Measurements from ENCODE around the gene PARP2.
"Not testable (repeated sequence)": the region's sequence is repeated elsewhere in the genome, so short reads cannot be mapped to it uniquely, and the experiment has no call there.

Gene PARP2

GRCh38 chr14:20346713-20347112 is 3.3 kb downstream of the PARP2 start:
- no peak for DNase-seq (ENCODE audit: low spot score)

GRCh38 chr14:20347747-20348146 is 4.3 kb downstream of the PARP2 start:
- no peak for DNase-seq (ENCODE audit: low spot score)

- DNase-seq (ENCODE audit: low spot score), result no peak
Observed at GRCh38 chr14:20350282-20350681, 6.8 kb downstream of the PARP2 start.

GRCh38 chr14:20350860-20351259 is 7.4 kb downstream of the PARP2 start:
- DNase-seq (ENCODE audit: low spot score), result no peak

GRCh38 chr14:20356422-20356821 is 13.0 kb downstream of the PARP2 start:
- no peak for DNase-seq (ENCODE audit: low spot score)

GRCh38 chr14:20358474-20358873 is 15.0 kb downstream of the PARP2 start:
- DNase-seq (ENCODE audit: low spot score), result not testable (repeated sequence)

GRCh38 chr14:20365928-20366327 is 22.5 kb downstream of the PARP2 start:
- DNase-seq (ENCODE audit: low spot score), result no peak

- no peak for DNase-seq (ENCODE audit: low spot score)
Observed at GRCh38 chr14:20372796-20373195, 29.4 kb downstream of the PARP2 start.

- DNase-seq (ENCODE audit: low spot score), result no peak
Observed at GRCh38 chr14:20375471-20375870, 32.0 kb downstream of the PARP2 start.

- DNase-seq (ENCODE audit: low spot score), result peak; percentile 78
Observed at GRCh38 chr14:20376071-20376588, 32.7 kb downstream of the PARP2 start.

GRCh38 chr14:20377171-20377570 is 33.7 kb downstream of the PARP2 start:
- no peak for DNase-seq (ENCODE audit: low spot score)

- DNase-seq (ENCODE audit: low spot score), result no peak
Observed at GRCh38 chr14:20379743-20380142, 36.3 kb downstream of the PARP2 start.

- no peak for DNase-seq (ENCODE audit: low spot score)
Observed at GRCh38 chr14:20380681-20381080, 37.2 kb downstream of the PARP2 start.

GRCh38 chr14:20381341-20381740 is 37.9 kb downstream of the PARP2 start:
- DNase-seq (ENCODE audit: low spot score), result no peak

GRCh38 chr14:20382526-20382925 is 39.1 kb downstream of the PARP2 start:
- no peak for DNase-seq (ENCODE audit: low spot score)

- no peak for DNase-seq (ENCODE audit: low spot score)
Observed at GRCh38 chr14:20383032-20383431, 39.6 kb downstream of the PARP2 start.

GRCh38 chr14:20383636-20384035 is 40.2 kb downstream of the PARP2 start:
- no peak for DNase-seq (ENCODE audit: low spot score)

GRCh38 chr14:20384321-20384720 is 40.9 kb downstream of the PARP2 start:
- no peak for DNase-seq (ENCODE audit: low spot score)

GRCh38 chr14:20384886-20385285 is 41.5 kb downstream of the PARP2 start:
- no peak for DNase-seq (ENCODE audit: low spot score)

- no peak for DNase-seq (ENCODE audit: low spot score)
Observed at GRCh38 chr14:20386276-20386855, 42.9 kb downstream of the PARP2 start.

- no peak for DNase-seq (ENCODE audit: low spot score)
Observed at GRCh38 chr14:20387576-20387975, 44.1 kb downstream of the PARP2 start.

- DNase-seq (ENCODE audit: low spot score), result no peak
Observed at GRCh38 chr14:20388159-20388558, 44.7 kb downstream of the PARP2 start.

GRCh38 chr14:20391505-20391904 is 48.1 kb downstream of the PARP2 start:
- no peak for DNase-seq (ENCODE audit: low spot score)

- no peak for DNase-seq (ENCODE audit: low spot score)
Observed at GRCh38 chr14:20397511-20397910, 54.1 kb downstream of the PARP2 start.

- no peak for DNase-seq (ENCODE audit: low spot score)
Observed at GRCh38 chr14:20400589-20400964, 57.1 kb downstream of the PARP2 start.
